GM12874 (cell line): ENCODE measurements around the gene CEP112.

ENCODE experiments used
- CTCF ChIP-seq: IDR thresholded peaks from 2 replicates; pipeline ENCODE4 v1.5.1; 2011; ENCODE audit warnings: low read depth, mild to moderate bottlenecking, control low read depth, low read length, moderate library complexity; ENCODE audit not compliant: insufficient read depth

CEP112 gene

GRCh38 chr17:65799869-65800268 is 392.1 kb downstream of the CEP112 start:
- no peak for TF ChIP-seq CTCF

- no peak for TF ChIP-seq CTCF
Observed at GRCh38 chr17:65799454-65799853, 392.5 kb downstream of the CEP112 start.

- peak; percentile 37; the same call in 1 of the 2 replicates for TF ChIP-seq CTCF
Observed at GRCh38 chr17:65797809-65798208, 394.1 kb downstream of the CEP112 start.

GRCh38 chr17:65797101-65797500 is 394.8 kb downstream of the CEP112 start:
- no peak for TF ChIP-seq CTCF

GRCh38 chr17:65794572-65794971 is 397.4 kb downstream of the CEP112 start:
- TF ChIP-seq CTCF: peak; percentile 28; the same call in 1 of the 2 replicates

- no peak for TF ChIP-seq CTCF
Observed at GRCh38 chr17:65790241-65790640, 401.7 kb downstream of the CEP112 start.

GRCh38 chr17:65787503-65787902 is 404.4 kb downstream of the CEP112 start:
- TF ChIP-seq CTCF: no peak

- TF ChIP-seq CTCF: no peak
Observed at GRCh38 chr17:65786479-65786878, 405.5 kb downstream of the CEP112 start.
